ENCODE results near the gene PAK5.

- TF ChIP-seq CTCF (IDR thresholded peaks at IDR 0.05; ENCODE audit: insufficient read depth, low read length, poor library complexity, severe bottlenecking): no peak
- TF ChIP-seq EZH2phosphoT487 (conservative IDR thresholded peaks at IDR 0.05; ENCODE audit: low read length): no peak
Measured at GRCh38 chr20:9590189-9590588, 248.7 kb downstream of the PAK5 start.

Measured in SU-DHL-6 (cell line).